GM21515 (cell line): ENCODE measurements around the gene PSMB8.

Source experiments
- ATAC-seq: cut with Tn5 transposase; IDR thresholded peaks from one replicate; pipeline ENCODE4 v1.9.1; 2021; ENCODE audit not compliant: unreplicated experiment

PSMB8 gene

DNA sequence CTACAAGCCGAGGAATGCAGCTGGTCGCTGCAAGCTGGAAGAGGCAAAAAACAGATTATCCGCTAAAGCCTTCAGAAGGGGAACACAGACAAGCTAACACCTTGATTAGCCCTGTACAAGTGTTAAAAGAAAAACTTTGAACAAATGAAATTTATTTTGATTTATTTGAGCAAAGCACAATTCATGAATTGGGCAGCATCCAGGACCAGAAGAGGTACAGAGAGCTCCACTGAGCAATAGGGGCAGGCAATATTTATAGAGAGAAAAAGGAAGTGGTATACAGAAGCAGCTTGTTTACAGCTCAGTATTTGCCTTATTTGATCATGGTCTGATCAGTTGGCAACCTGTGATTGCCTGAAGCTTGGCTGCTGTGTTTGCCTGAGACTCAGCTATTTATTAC lies 44.7 kb downstream of the PSMB8 start:
- ATAC-seq, result no peak

DNA sequence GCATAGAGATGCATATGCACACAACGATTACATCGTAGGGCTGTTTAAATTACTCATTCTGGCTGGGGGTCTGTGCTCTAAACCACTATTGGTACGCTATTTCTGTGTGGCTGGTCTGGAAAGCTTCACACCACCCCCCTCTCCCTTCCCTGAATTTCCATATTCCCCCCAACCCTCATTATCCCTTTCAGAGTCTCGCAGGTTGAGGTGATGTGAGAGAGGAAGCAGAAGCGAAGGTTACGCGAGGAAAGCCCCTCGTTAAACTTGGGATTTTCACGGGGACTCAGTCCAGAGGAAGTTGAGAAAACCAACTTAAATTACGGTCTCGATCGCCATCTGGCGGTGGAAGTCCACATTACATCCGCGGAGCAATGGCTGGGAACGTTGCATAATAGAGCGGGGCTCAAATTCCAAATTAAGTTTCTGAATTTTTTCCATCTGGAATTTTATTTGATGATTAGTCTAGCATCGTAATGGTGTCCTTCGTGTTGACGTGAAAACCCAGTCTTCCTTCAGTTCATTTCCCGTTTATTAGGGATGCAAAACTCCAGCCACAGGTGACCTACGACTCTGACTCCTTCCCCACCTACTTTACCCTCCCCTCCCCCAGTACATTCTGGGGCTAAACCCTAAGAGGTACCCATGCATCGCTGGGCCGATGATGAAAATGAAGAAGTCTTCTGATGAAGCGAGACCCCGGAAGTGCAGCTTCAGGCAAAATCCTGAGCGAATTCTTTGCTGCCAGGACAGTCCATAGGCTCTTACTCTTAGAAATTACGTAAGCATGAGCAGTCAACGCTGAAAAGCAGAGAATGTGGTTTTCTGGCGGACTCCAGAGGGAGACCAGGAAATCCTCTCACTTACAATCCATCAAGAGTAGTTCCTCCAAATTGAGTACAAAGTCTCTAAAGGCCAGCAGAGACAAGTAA lies 46.7 kb downstream of the PSMB8 start:
- ATAC-seq, result no peak

DNA sequence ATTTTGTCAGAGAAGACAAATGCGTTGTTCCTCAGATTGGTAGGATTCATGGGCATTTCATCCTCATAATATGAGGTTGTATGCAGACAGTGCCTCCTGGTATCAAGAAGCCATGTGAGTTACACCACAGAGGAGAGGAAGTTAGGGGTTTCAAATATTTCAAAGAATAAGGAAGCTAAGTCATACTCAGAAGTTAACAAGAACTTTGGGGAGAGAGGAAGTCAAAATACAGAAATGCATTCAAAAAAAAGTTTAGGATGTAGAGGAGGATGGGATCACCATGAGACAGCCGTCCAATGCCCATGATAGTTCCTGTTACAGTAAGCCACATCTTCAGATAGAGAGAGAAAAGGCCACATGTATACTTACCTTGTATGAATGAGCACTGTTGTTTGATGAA lies 49.3 kb downstream of the PSMB8 start:
- no peak for ATAC-seq

DNA sequence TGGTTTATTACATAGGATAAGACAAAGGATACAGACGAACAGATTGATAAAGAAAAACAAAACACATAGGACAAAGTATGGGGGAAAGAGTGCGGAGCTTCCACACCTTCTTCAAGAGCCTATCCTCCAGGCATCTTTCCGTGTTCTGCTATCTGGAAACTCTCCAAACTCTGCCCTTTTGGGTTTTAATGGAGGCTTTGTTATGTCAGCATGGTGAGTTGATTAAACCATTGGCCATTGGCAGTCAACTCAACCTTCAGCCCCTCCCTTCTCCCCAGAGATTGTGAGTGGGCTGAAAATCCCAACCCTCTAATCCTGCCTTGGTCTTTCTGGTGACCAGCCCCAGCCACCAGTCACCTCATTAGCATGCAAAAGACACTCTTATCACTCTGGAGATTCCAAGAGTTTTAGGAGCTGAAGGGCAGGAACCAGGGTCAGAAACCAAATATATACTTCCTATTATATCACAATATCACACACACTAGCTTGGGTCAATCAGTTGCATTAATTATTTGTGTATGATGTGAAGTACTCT lies 50.9 kb downstream of the PSMB8 start:
- ATAC-seq, result no peak
